ENCODE measurements around the gene THG1L.

DNA sequence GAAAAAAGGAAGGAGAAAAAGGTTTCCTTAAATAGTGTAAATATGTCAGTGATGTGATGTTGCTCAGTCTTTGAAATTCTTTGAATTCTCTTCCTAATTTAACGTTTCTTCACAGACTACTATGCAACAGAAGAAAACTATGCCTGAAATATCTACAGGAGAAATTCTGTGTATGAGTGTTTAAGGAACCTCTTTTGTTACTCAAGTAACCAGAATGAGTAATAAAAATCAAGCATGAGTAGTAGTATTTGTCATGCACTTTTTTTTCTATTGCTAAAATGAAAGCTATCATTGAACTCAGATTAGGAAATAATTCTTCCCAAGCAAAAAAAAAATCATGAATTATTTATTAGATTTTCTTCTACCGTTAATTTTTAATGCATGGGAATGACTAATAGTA lies 20.3 kb upstream of the THG1L start:
- TF ChIP-seq, protein P1, sequence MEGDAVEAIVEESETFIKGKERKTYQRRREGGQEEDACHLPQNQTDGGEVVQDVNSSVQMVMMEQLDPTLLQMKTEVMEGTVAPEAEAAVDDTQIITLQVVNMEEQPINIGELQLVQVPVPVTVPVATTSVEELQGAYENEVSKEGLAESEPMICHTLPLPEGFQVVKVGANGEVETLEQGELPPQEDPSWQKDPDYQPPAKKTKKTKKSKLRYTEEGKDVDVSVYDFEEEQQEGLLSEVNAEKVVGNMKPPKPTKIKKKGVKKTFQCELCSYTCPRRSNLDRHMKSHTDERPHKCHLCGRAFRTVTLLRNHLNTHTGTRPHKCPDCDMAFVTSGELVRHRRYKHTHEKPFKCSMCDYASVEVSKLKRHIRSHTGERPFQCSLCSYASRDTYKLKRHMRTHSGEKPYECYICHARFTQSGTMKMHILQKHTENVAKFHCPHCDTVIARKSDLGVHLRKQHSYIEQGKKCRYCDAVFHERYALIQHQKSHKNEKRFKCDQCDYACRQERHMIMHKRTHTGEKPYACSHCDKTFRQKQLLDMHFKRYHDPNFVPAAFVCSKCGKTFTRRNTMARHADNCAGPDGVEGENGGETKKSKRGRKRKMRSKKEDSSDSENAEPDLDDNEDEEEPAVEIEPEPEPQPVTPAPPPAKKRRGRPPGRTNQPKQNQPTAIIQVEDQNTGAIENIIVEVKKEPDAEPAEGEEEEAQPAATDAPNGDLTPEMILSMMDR (IDR thresholded peaks at IDR 0.05) = no peak
- no peak for TF ChIP-seq POLR2A (IDR thresholded peaks at IDR 0.05)

Measured in heart left ventricle (tissue), 13 donors.